ENCODE results near the gene RGS7.
"Not testable (repeated sequence)": the region's sequence is repeated elsewhere in the genome, so short reads cannot be mapped to it uniquely, and the experiment has no call there.

DNA sequence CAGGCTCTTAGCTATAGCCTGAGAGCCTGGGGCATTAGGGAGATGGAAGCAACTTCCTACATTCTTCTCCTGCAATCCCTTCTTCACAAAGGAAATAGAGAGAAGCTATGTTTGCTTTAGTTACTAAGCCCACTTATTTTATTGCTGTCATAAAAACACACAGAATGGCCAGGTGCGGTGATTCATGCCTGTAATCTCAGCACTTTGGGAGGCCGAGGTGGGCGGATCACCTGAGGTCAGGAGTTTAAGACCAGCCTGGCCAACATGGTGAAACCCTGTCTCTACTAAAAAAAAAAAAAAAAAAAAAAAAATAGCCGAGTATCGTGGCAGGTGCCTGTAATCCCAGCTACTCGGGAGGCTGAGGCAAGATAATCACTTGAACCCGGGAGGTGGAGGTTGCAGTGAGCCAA lies 573.3 kb downstream of the RGS7 start:
- TF ChIP-seq, protein P1, sequence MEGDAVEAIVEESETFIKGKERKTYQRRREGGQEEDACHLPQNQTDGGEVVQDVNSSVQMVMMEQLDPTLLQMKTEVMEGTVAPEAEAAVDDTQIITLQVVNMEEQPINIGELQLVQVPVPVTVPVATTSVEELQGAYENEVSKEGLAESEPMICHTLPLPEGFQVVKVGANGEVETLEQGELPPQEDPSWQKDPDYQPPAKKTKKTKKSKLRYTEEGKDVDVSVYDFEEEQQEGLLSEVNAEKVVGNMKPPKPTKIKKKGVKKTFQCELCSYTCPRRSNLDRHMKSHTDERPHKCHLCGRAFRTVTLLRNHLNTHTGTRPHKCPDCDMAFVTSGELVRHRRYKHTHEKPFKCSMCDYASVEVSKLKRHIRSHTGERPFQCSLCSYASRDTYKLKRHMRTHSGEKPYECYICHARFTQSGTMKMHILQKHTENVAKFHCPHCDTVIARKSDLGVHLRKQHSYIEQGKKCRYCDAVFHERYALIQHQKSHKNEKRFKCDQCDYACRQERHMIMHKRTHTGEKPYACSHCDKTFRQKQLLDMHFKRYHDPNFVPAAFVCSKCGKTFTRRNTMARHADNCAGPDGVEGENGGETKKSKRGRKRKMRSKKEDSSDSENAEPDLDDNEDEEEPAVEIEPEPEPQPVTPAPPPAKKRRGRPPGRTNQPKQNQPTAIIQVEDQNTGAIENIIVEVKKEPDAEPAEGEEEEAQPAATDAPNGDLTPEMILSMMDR (IDR thresholded peaks at IDR 0.05): not testable (repeated sequence)
- not testable (repeated sequence) for TF ChIP-seq POLR2A (IDR thresholded peaks at IDR 0.05)

Measured in body of pancreas (tissue), 4 donors.